Activated T-cell treated with anti-CD3 and anti-CD28 coated beads, Interleukin-2, amount 50 U/mL, for 72 hours (primary cell): ENCODE measurements around the gene HCFC1. TPM values are rescaled to one million over a fixed set of nuclear protein-coding genes. Genes with fewer than 3 reads are reported as not detected.

ENCODE experiments used
- ATAC-seq, 2 donors: fragments of 150-1000 bp; cut with Tn5 transposase; replicated peaks in 1 of 2; 2 replicates each; pipeline ENCODE4 v1.10.0; 2021; ENCODE audit warnings: moderate library complexity in 2 of 2, mild to moderate bottlenecking in 1 of 2
- DNase-seq, 2 donors: peaks; one replicate each; pipeline ENCODE4 v3.0.0; 2021 to 2022; ENCODE audit warnings: mixed read lengths in 1 of 2
- H3K27ac Mint-ChIP-seq: one replicate; pipeline ENCODE4 v1.8.0; 2022; ENCODE audit warnings: mild to moderate bottlenecking, moderate library complexity, mixed read lengths
- H3K27me3 Mint-ChIP-seq: one replicate; pipeline ENCODE4 v1.8.0; 2022; ENCODE audit warnings: low read depth, mixed read lengths
- H3K36me3 Mint-ChIP-seq, 2 donors: one replicate each; pipeline ENCODE4 v1.8.0; 2022; ENCODE audit warnings: mixed read lengths in 2 of 2, mild to moderate bottlenecking in 1 of 2; ENCODE audit not compliant: insufficient read depth in 2 of 2
- H3K4me1 Mint-ChIP-seq: one replicate; pipeline ENCODE4 v1.8.0; 2022; ENCODE audit warnings: low read depth, mixed read lengths
- H3K4me3 Mint-ChIP-seq, 2 donors: one replicate each; pipeline ENCODE4 v1.8.0; 2022; ENCODE audit warnings: mild to moderate bottlenecking in 2 of 2, mixed read lengths in 2 of 2, moderate library complexity in 2 of 2
- H3K9me3 Mint-ChIP-seq, 2 donors: one replicate each; pipeline ENCODE4 v1.8.0; 2022; ENCODE audit warnings: mixed read lengths in 2 of 2
- total RNA-seq, 2 donors: library from RNA; stranded (reverse); gene quantifications; one replicate each; pipeline ENCODE4 v1.2.3, GENCODE V29; 2022

The HCFC1 gene
- total RNA-seq, 2 donors from 2014 or later, result 59.3 to 65.8 TPM

GRCh38 chrX:153966841-153967535 is 4.6 kb downstream of the HCFC1 start:
- Mint-ChIP-seq H3K4me1 (peaks cover 34% of the 10 kb centered on the region), H3K27me3 (no peaks in the 10 kb centered on the region), H3K27ac (peak overlapping the region; percentile 86), H3K4me3 (peak overlapping the region; percentile 100), H3K36me3 (peaks cover 9 to 10% of the 10 kb centered on the region in 2 donors), H3K9me3 (no peaks in the 10 kb centered on the region)
- ATAC-seq (peak in 1 of 2 donors; percentile 34), DNase-seq (peak; percentile 52 to 59)

DNA sequence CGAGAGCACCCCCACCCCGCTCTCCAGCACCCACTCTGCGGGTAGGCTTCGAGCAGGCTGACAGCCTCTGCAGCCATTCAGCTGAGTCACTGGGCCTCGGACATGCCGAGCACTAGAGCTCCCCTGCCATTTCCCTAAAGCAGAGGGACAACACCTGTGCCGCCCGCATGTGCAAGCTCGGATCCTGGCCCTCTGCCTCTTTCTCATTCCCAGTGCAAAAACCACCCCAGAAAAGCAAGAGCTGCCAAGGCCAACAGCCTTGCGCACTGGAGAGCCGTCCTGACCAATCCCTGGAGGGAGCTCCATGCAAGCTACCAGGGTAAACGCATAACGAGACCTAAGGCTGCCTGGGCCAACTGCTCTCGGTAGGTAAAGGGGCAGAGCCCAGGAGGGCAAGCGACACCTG is 5.3 kb downstream of the HCFC1 start:
- no peak for ATAC-seq
- H3K27ac Mint-ChIP-seq, result peak overlapping the region; percentile 86
- no peaks in the 10 kb centered on the region for H3K9me3 Mint-ChIP-seq
- no peaks in the 10 kb centered on the region for H3K27me3 Mint-ChIP-seq
- H3K4me1 Mint-ChIP-seq, result peaks cover 34% of the 10 kb centered on the region
- DNase-seq, result no peak
- H3K4me3 Mint-ChIP-seq, result peak overlapping the region; percentile 100
- H3K36me3 Mint-ChIP-seq, result peaks cover 7 to 11% of the 10 kb centered on the region in 2 donors

- Mint-ChIP-seq H3K9me3 (no peaks in the 10 kb centered on the region), H3K36me3 (peaks cover 7 to 16% of the 10 kb centered on the region in 2 donors), H3K4me3 (peak overlapping the region; percentile 100), H3K4me1 (peaks cover 34% of the 10 kb centered on the region), H3K27ac (peak overlapping the region; percentile 86), H3K27me3 (no peaks in the 10 kb centered on the region)
- DNase-seq (no peak), ATAC-seq (no peak)
These were observed 6.2 kb downstream of the HCFC1 start for GRCh38 chrX:153965406-153965805.

DNA sequence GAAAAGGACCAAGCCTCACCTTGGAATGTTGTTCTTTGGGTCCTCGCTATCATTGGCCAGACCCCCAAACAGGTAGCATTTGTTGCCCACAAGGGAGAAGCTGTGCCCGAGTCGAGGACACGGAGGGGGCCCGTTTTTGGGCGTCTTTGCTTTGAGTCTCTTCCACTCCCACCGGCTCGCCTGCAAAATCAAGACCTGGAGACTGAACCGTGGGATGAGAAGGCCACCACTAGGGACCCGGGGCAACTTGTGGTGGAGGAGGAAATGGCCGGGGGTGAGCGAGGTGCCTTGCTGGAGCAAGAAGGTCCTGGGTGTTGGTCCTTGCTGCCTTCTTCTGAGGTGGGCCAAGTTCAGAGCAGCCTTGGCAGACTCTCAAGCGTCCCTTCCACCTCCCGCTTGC is 7.5 kb downstream of the HCFC1 start:
- ATAC-seq, result no peak
- no peaks in the 10 kb centered on the region for H3K9me3 Mint-ChIP-seq
- no peak for DNase-seq
- no peak overlapping the region for H3K27ac Mint-ChIP-seq
- H3K4me1 Mint-ChIP-seq, result peaks cover 34% of the 10 kb centered on the region
- H3K27me3 Mint-ChIP-seq, result no peaks in the 10 kb centered on the region
- H3K4me3 Mint-ChIP-seq, result no peak overlapping the region
- peaks cover 5 to 12% of the 10 kb centered on the region in 2 donors for H3K36me3 Mint-ChIP-seq

- Mint-ChIP-seq H3K27me3 (no peaks in the 10 kb centered on the region), H3K27ac (no peak overlapping the region), H3K4me3 (no peak overlapping the region), H3K4me1 (peaks cover 34% of the 10 kb centered on the region), H3K36me3 (peaks cover 5 to 12% of the 10 kb centered on the region in 2 donors), H3K9me3 (no peaks in the 10 kb centered on the region)
- ATAC-seq (no peak), DNase-seq (no peak)
These were observed 8.1 kb downstream of the HCFC1 start for GRCh38 chrX:153963546-153963945.

DNA sequence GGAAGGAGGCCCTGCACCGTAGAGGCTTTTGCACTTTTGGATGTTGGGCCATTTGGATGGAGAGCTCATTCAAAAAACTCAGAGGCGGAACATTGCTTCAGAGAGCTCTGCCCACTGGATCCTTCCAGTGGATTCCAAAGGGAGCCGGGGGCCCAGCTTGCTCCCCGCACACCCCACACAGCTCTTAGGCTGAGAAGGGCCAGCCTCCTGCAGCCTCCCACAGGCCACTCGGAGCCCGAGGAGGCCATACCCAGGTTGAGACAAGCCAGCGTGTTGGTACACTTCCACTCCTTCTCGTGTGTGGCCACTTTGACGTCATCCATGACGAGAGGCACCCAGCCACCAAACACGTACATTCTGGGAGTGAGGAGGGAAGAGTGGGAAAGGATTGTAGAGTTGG is 10.3 kb downstream of the HCFC1 start:
- H3K36me3 Mint-ChIP-seq, result peaks cover 2 to 16% of the 10 kb centered on the region in 2 donors
- ATAC-seq (no peak), DNase-seq (no peak)
- no peak overlapping the region for H3K27ac Mint-ChIP-seq
- H3K9me3 Mint-ChIP-seq, result no peaks in the 10 kb centered on the region
- H3K4me3 Mint-ChIP-seq, result no peak overlapping the region
- H3K4me1 Mint-ChIP-seq, result peaks cover 13% of the 10 kb centered on the region
- no peaks in the 10 kb centered on the region for H3K27me3 Mint-ChIP-seq

GRCh38 chrX:153960786-153961185 is 10.8 kb downstream of the HCFC1 start:
- Mint-ChIP-seq H3K36me3 (peaks cover 2 to 14% of the 10 kb centered on the region in 2 donors), H3K27me3 (no peaks in the 10 kb centered on the region), H3K9me3 (no peaks in the 10 kb centered on the region), H3K4me1 (peaks cover 7% of the 10 kb centered on the region), H3K27ac (no peak overlapping the region), H3K4me3 (no peak overlapping the region)
- ATAC-seq (no peak), DNase-seq (no peak)

GRCh38 chrX:153960077-153960476 is 11.5 kb downstream of the HCFC1 start:
- Mint-ChIP-seq H3K36me3 (peaks cover 2 to 14% of the 10 kb centered on the region in 2 donors), H3K4me3 (no peak overlapping the region)
- DNase-seq, result no peak

DNA sequence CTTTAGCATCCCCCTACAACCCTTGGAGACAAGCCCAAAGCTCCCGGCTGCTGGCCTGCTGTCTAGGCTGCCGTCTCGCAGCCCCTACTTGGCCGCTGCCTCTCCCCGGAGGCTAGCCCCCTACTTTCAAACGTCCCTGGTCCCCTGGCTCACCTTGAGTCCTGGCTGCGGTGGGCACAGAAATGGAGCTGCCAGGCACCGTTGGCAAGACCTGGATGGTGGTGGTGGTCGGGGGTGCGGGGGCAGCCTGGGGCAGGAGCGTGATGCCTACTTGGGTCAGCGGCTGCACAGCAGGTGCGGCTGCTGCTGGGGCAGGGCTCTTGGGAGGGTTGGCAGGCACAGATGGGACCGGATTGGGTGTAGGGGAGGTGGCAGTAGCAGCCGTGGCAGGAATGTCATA is 12.0 kb downstream of the HCFC1 start:
- H3K36me3 Mint-ChIP-seq, result peaks cover 2 to 14% of the 10 kb centered on the region in 2 donors
- H3K9me3 Mint-ChIP-seq, result no peaks in the 10 kb centered on the region
- H3K27ac Mint-ChIP-seq, result no peak overlapping the region
- no peak overlapping the region for H3K4me3 Mint-ChIP-seq
- DNase-seq (no peak), ATAC-seq (no peak)
- no peaks in the 10 kb centered on the region for H3K27me3 Mint-ChIP-seq
- H3K4me1 Mint-ChIP-seq, result no peaks in the 10 kb centered on the region

More at GRCh38 chrX:153960077-153960476, 11.5 kb downstream of the HCFC1 start:
- ATAC-seq, result no peak
- Mint-ChIP-seq H3K4me1 (peaks cover 3% of the 10 kb centered on the region), H3K27me3 (no peaks in the 10 kb centered on the region), H3K9me3 (no peaks in the 10 kb centered on the region), H3K27ac (no peak overlapping the region)

- Mint-ChIP-seq H3K9me3 (no peaks in the 10 kb centered on the region), H3K36me3 (peaks cover 2 to 18% of the 10 kb centered on the region in 2 donors), H3K27ac (no peak overlapping the region), H3K27me3 (no peaks in the 10 kb centered on the region), H3K4me3 (no peak overlapping the region), H3K4me1 (no peaks in the 10 kb centered on the region)
- DNase-seq (no peak), ATAC-seq (no peak)
These were observed 13.0 kb downstream of the HCFC1 start for GRCh38 chrX:153958605-153959004.

DNA sequence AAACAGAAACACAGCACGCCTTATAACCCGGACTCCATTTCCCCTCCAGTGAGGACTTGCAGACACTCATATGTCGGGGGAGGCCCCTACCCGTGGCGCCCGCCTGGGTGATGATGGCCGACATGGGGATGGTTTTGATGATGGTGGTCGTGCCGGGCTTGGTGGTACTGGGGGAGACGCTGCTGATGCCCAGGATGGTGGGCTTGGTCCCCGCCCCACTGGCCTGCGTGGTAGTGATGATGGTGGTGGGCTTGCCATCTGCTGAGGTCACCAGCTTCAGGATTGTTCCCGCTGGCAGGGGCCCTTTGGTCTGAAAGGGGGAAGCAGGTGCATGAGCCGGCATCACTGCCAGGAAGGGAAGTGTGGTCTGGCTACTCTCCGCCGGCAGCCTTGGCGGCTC is 14.4 kb downstream of the HCFC1 start:
- Mint-ChIP-seq H3K4me1 (no peaks in the 10 kb centered on the region), H3K9me3 (no peaks in the 10 kb centered on the region), H3K36me3 (peaks cover 2 to 23% of the 10 kb centered on the region in 2 donors), H3K27me3 (no peaks in the 10 kb centered on the region), H3K4me3 (no peak overlapping the region), H3K27ac (no peak overlapping the region)
- ATAC-seq (no peak), DNase-seq (no peak)

DNA sequence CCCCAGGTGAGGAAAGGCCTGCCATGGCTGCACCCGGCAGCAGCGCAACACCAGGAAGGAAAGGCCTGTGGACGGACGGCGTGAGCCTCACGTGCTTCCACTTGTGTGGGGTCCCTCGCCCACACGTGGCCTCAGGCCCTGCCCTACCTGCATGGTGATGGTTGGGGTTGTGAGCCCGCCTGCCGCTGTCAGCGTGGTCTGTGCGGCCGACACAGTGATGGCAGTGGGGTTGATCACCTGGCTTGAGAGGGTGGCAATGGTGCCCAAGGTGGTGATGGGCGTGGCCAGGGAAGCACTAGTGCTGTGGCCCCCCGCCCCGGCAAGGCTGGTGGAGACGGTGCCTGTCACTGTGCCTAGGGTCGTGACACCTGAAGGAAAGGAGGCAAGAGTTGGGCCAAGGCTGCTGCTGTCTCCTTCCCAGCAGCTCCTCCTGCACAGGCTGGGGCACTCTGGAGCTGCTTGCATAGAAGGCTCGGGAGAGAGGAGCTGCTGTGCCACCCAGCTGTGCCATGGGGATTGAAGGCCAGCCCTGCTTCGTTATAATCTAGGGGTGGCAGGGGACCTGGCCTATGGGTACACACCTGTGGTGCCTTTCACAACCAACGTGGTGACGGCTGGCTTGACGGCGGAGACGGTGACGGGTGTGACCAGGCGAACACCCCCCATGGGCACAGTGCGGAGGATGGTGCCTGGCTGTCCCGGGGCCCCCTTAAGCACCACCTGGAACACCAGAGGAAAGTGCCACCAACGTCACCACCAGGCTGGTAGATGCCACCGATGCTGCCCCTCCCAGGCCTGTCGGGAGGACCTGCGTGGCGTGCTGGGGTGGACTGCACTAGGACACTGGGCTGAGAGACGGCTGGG is 15.3 kb downstream of the HCFC1 start:
- Mint-ChIP-seq H3K27ac (no peak overlapping the region), H3K9me3 (no peaks in the 10 kb centered on the region), H3K27me3 (no peaks in the 10 kb centered on the region), H3K4me3 (no peak overlapping the region), H3K4me1 (no peaks in the 10 kb centered on the region), H3K36me3 (peaks cover 2 to 22% of the 10 kb centered on the region in 2 donors)
- ATAC-seq (no peak), DNase-seq (no peak)

- Mint-ChIP-seq H3K36me3 (peaks cover 2 to 18% of the 10 kb centered on the region in 2 donors), H3K4me3 (no peak overlapping the region)
- no peak for DNase-seq
These were observed 16.3 kb downstream of the HCFC1 start for GRCh38 chrX:153955228-153955732.

More at GRCh38 chrX:153955228-153955732, 16.3 kb downstream of the HCFC1 start:
- no peak for ATAC-seq
- H3K9me3 Mint-ChIP-seq, result no peaks in the 10 kb centered on the region
- no peaks in the 10 kb centered on the region for H3K4me1 Mint-ChIP-seq
- no peak overlapping the region for H3K27ac Mint-ChIP-seq
- no peaks in the 10 kb centered on the region for H3K27me3 Mint-ChIP-seq
